ENCODE results near the gene SIRT5. TPM values are rescaled to one million over a fixed set of nuclear protein-coding genes. Genes with fewer than 3 reads are reported as not detected.

Gene SIRT5
- total RNA-seq, 1 experiment from 2014 or later = 14.3 TPM

DNA sequence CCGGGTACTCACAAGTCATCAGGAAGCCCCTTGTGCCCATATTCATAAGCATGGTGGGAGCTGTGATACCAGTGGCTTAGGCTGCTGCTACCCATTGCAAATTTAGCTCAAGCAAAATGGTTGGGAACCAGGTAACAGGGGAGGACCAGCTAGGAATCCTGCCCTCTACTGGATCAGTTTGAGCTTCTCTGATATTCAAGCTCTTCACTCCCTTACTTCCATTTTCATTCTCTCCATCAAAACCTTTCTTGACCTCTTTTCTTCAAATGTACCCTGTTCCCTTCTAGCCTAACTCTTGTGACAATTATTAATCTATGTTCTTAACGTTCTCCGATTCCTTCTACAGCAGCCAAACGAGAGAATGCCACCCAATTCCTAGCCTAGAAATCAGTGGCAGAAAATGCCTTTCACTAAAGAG is 50.5 kb downstream of the SIRT5 start:
- Histone ChIP-seq H2BK5ac (ENCODE audit: insufficient read length, low read length) (no peak overlapping the region), H3K56ac (ENCODE audit: insufficient read length, low read depth, low read length) (no peak overlapping the region), H3K4ac (ENCODE audit: low read depth, low read length) (no peak overlapping the region), H2BK12ac (ENCODE audit: insufficient read length, low read depth, low read length) (no peak overlapping the region), H3K27me3 (ENCODE audit: insufficient read depth, low read length) (no peaks in the 10 kb centered on the region), H4K20me1 (ENCODE audit: control insufficient read depth, insufficient read depth, insufficient read length) (no peaks in the 10 kb centered on the region), H2BK120ac (ENCODE audit: low read depth, low read length, poor library complexity, severe bottlenecking) (no peak overlapping the region), H2AK5ac (ENCODE audit: insufficient read length, low read length) (no peak overlapping the region), H2BK20ac (ENCODE audit: low read depth, low read length, poor library complexity, severe bottlenecking) (no peak overlapping the region), H3T11ph (ENCODE audit: low read length) (no peak overlapping the region), H3K9ac (ENCODE audit: extremely low read depth, insufficient read length, low read length) (no peak overlapping the region), H3K79me1 (ENCODE audit: insufficient read depth, low read depth, low read length, poor library complexity, severe bottlenecking) (no peaks in the 10 kb centered on the region), H3K14ac (ENCODE audit: insufficient read depth, low read length) (no peak overlapping the region), H3K9me3 (ENCODE audit: control insufficient read depth, low read depth, low read length) (no peaks in the 10 kb centered on the region), H3K4me1 (ENCODE audit: insufficient read depth, low read length) (no peaks in the 10 kb centered on the region), H3K23ac (ENCODE audit: insufficient read length, low read depth, low read length) (no peak overlapping the region), H4K5ac (ENCODE audit: insufficient read length, low read depth, low read length) (no peak overlapping the region), H4K91ac (ENCODE audit: insufficient read length, low read depth, low read length) (no peak overlapping the region), H3K79me2 (ENCODE audit: insufficient read depth, low read length) (no peaks in the 10 kb centered on the region), H3K4me2 (ENCODE audit: insufficient read depth, insufficient read length, low read length) (no peak overlapping the region), H3K23me2 (ENCODE audit: insufficient read length, low read depth, low read length, poor library complexity, severe bottlenecking) (no peaks in the 10 kb centered on the region), H2AFZ (ENCODE audit: low read length) (no peak overlapping the region), H3K18ac (ENCODE audit: insufficient read length, low read depth, low read length) (no peak overlapping the region), H3K27ac (ENCODE audit: insufficient read length, low read depth, low read length) (no peak overlapping the region), H4K8ac (replicated peaks; ENCODE audit: insufficient read length, low read depth, low read length) (no peak overlapping the region), H2BK15ac (ENCODE audit: low read depth, low read length) (no peak overlapping the region)
- no peak overlapping the region; a peak in 1 of 5 replicates for H3K4me3 Mint-ChIP-seq
- peaks cover 6 to 57% (median 47%) of the 10 kb centered on the region in 3 experiments; a peak in 6 of 7 replicates for H3K36me3 Mint-ChIP-seq (ENCODE audit: insufficient read depth in 1 of 3, low read depth in 3 of 3)
- H3K27me3 Mint-ChIP-seq (ENCODE audit: low read depth) = no peaks in the 10 kb centered on the region
- peak; percentile 62 for DNase-seq
- H3K9me3 Mint-ChIP-seq = no peaks in the 10 kb centered on the region
- H3K4me1 Mint-ChIP-seq = peaks cover 4 to 5% of the 10 kb centered on the region in 2 experiments; a peak in 3 of 4 replicates
- no CpG with 5 or more reads among the region's 4 CpGs for WGBS (ENCODE audit: extremely low coverage, insufficient read length, low lambda C conversion rate)
- TF ChIP-seq CTCF (conservative IDR thresholded peaks at IDR 0.05) = peak; percentile 79
- H3K27ac Mint-ChIP-seq = peak overlapping the region in 2 of 3 experiments; percentile 30 to 61; a peak in 3 of 7 replicates
